GM21737 (cell line): ENCODE results near the gene RBM23.
"Not testable (repeated sequence)": the region's sequence is repeated elsewhere in the genome, so short reads cannot be mapped to it uniquely, and the experiment has no call there.

Source experiments
- ATAC-seq: cut with Tn5 transposase; IDR thresholded peaks from one replicate; pipeline ENCODE4 v1.9.1; 2021; ENCODE audit warnings: mild to moderate bottlenecking, moderate library complexity; ENCODE audit not compliant: unreplicated experiment

The RBM23 gene

DNA sequence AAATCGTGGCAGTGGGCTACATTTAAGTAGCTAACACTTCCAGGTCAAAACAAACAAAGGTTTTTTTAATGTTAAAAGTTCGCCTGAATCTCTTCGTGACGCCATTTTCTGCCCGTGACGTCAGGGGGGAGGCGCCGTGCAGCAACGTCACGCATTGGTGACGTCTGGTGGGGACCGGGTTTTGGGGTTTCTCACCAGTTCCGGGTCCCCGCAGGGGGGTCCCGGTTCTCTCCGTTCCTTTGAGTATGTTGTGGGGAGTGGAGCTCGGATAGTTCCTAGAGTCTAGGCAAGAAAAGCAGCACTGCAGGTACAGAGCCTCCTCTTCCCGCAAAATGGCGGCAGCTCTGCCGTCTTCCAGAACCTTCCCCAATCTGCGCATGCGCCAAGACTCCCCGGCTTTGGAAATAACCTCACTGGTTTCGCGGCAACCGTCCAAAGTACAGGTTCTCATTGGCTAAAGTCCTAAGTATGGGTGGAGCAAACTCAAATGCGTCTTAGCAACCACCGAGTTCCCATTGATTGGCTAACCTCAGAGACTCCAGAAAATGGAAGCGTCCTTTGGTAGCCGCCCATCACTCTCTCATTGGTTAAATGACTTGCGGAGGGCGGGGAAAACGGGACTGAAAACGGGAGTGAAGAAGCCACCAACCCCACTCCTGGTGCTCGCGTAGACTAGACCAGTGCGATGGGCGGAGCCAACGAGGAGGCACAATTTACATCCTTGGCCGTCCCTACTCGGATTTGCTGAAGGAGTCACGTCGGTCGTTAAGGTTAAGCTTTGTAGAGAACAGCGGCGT is at the start of gene RBM23:
TSS of gene RBM23 (minus strand) at position 346 of the 797 bp plus-strand sequence.
- peak; percentile 89 for ATAC-seq

DNA sequence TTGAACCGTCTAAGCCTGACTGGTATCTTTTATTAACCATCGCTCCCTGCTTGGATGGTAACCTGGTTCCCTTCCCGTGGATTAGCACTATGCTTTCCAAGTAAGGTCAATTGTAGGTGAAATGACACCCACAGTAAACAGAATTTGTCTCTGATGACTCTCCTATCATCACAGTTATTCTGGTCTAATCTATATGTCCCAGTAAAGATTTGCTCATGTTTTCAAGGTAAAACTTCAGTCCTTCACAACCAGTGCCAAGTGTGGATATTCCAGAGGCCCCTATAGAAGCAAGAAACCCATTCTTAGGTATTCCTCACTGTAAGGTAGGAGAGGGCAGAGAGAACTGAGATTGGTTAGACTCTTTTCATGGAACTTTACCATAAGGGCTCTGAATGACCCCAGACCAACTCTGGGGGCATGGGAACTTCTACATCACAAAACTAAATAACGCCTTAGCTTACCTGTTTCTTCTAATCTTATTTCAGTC is 47.9 kb upstream of the RBM23 start:
- ATAC-seq: no peak

DNA sequence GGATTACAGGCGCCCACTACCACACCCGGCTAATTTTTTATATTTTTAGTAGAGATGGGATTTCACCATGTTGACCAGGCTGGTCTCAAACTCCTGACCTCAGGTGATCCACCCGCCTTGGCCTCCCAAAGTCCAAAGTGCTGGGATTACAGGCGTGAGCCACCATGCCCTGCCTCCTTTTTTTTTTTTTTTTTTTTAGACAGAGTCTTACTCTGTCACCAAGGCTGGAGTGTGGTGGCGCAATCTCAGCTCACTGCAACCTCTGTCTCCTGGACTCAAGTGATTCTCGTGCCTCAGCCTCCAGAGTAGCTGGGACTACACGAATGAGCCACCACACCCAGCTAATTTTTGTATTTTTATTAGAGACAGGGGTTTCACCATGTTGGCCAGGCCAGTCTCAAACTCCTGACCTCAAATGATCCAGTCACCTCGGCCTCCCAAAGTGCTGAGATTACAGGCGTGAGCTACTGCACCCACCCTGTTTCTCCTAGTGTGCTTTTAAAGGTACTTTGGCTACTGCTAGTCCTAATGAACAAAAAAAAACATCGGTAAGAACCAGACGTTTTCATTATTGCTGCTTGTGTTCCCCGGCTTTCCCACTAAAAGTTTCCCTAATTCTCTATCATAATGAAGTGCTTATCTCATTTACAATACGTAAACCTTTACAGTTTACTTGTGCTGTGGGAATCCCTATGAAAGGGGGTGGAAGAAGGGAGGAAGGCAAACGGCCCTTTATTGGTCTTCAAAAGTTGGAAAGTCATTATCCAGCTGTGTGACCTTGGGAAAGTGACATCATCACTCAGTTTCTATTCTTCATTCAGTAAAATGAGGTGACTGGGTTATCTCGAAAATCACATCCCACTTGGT is 47.2 kb upstream of the RBM23 start:
- not testable (repeated sequence) for ATAC-seq

DNA sequence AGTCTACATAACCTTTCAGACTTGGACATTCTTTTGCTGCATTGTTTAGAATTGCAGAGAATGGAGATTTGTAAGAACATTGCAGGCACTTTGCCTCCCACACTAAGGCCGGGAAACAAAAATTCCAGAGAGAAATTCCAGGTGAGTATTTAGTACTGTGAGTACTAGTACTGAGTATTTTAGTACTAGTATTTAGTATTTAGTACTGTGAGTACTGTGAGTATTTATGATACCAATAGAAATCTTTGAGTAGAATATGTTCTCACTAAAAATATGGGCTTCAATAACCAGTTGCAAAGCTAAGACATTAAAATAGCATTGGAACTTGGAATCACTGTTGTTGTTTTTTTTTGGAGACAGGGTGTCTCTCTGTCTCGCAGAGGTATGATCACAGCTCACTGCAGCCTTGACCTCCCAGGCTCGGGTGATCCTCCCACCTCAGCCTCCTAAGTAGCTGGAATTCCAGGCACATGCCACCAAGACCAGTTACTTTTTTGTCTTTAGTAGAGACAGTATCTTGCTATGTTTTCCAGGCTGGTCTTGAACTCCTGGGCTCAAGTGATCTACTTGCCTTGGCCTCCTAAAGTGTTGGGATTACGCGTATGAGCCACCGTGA is 43.2 kb upstream of the RBM23 start:
- ATAC-seq: no peak

DNA sequence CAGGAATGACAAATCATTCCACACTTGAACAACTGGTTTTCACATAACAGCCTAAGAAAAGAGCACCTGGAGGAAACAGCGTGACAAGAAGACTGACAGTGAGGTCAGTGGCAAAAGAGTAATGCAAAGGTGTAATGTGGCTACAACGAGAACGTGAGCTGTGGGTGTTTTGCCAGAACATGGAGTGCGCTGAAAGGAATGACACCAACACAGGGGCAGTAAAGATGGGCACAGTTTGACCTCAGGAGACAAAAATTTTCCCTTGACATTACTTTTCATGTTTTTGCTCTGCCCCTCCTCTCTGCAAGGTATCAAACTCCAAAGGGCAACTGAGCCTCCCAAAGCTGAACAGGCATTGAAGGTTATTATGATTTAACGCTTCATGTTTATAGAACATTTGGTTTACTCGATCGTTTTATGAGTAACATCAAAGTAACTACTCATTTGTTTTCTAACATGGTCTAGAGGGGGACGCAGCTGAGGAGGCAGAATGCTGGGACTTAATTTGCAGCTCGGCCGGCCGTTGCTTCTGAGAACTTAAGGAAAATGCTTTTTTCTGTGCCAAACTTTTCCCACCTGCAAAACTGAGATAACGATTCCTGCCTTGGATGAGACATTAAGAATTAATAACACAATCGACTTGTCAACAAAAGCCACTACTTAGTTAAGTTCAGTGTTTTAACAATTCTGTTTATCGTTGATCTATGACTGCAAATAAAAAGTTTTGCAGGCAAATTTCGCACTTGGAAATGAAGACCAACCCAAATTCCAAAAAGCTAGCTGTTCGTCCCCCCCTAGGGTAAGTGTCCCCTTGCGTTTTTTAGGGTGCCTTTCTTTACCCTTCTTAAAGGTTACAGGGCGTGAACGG is 37.0 kb upstream of the RBM23 start:
- ATAC-seq: no peak

DNA sequence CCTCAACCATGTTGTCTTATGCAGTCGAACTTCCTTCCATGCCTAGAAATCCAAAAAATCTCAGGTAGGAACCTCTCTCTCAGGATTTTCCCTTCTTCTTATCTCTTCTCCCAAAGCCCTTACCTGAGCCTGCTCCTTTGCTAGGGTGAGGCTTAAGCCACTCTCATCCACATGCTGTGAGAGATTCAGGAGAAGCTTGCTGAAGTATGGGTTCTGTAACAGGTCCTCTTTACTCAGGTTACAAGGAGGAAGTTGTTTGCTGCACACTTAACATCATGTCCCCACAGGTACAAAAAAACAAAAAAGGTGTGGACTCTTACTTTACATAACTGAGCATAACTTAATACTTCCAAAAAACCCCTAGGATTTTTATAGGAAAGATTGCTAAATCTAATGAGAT is 33.5 kb upstream of the RBM23 start:
- no peak for ATAC-seq

DNA sequence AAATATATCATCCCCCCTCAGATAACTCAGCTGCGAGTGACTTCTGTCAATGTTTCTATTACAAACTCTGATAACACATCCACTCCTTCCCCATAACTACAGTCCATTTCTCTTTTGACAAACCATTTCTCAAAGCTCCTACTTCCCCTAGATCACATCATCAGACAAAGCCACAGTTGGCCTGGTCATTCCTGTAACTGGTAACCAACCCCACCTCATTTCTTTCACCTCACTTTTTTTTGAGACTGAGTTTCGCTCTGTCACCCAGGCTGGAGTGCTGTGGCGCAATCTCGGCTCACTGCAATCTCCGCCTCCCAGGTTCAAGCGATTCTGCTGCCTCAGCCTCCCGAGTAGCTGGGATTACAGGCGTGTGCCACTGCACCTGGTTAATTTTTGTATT is 32.8 kb upstream of the RBM23 start:
- ATAC-seq: not testable (repeated sequence)

DNA sequence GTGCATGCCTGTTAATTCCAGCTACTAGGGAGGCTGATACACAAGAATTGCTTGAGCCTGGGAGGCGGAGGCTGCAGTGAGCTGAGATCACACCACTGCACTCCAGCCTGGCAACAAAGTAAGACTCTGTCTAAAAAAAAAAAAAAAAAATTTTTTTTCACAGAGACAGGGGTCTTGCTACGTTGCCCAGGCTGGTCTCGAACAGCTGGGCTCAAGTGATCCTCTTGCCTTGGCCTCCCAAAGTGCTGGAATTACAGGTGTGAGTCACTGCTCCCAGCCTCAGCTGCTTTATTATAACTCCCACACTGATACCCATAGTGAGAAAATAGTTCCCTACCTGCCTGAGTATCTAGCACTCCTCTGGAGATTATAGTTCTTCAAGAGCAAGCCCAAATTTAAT is 26.7 kb upstream of the RBM23 start:
- ATAC-seq: no peak

DNA sequence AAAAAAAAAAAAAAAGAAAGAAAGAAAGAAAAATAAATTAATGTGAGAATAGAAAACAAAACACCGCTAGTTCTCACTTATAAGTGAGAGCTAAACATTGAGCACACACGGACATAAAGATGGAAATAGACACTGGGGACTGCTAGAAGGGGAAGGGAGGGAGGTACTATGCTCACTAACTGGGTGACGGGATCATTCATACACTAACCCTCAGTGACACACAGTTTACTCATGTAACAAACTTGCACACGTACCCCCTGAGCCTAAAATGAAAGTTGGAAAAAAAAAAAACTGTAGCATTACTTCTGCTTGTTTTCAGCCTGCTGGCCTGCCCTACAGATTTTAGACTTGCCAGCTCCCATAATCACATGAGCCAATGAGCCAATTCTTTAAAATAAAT is 20.7 kb upstream of the RBM23 start:
- no peak for ATAC-seq

DNA sequence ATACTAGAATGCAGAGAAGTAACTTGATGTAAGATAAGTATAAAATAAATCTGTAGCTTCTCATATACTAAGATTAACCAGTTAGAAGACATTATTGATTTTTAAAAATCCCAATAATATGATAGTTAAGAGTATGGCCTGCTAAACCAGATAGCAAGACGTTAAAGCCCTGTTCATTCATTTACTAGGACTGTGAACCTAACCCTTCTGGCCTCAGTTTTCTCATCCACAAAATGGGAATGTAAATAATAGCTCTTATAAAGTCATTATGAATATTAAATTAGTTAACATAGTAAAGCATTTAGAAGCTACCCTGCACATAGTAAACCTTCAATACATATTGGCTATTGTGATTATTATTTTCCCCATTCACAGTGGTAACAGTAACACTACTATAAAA is 16.2 kb upstream of the RBM23 start:
- no peak for ATAC-seq

DNA sequence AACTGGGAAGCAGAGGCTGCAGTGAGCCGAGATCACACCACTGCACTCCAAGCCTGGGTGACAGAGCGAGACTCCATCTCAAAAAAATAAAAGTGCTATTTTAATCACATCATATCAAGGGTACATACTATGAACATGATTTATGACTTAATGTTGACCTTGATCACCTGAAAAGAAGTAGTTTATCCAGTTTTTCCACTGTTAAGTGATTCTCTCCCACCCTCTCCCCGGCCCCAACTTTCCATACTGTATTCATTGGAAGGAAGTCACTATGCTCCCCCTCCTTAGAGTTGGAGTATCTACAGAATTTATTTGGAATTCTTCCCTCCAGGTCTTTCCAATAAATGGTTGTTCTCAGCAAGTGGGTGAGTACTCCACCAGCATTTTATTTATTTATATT is 13.2 kb upstream of the RBM23 start:
- ATAC-seq: no peak

DNA sequence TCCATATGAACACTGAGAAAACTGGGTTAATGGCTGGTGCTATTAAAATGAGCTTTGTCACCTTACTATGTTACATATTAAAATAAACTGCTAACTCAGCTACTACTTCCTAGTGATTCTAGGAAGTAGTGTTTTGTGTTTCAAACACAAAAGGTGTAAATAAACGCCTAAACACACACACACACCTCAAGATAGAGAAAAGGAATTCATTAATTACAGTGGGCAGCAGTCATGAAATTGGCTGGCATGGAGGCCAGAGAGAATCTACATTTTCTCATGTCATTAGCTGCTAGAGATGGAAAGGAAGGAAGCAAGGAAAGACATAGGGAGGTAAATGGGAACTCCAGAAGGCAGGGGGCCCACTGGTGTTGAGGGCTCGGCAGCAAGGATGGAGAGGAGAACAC is 11.0 kb upstream of the RBM23 start:
- no peak for ATAC-seq

DNA sequence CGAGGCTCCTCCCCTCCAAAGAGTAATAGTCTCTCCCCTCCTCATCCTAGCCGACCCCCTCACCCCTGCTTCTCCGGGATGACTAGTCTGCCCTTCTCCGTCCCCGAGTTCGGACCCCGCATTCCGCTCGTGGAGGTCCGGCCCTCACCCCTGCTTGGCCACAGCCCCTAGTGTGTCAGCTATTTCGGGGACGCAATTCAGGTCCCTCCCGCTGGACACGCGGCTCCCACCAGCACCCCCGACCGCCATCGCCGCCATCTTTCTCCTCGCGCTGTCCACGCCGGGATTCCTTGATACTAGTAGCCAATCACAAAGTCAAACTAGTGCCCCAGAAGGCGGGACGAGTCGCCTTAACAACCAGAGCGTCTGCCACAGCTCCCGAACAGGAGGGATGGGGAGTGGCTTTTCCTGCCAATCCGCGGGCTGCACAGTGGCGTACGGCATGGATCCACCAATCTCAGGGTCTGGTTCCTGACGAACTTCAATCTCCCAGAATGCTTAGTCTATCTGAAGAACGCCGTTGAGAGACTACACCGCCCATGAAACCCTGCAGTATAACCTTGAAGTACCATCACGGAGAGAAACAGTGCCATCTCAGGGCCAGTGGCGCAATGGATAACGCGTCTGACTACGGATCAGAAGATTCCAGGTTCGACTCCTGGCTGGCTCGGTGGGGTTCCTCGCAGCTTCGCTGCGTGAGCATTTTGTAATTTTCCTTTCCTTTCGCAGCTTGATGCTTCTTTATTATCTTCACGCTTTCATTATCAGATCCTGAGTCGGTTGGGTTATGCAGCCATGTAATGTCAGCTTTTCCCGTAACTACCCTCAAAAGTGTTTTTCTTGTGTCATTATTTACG is 10.4 kb upstream of the RBM23 start, which contains the start of gene PRMT5:
TSS of gene PRMT5 (minus strand) at position 273 of the 857 bp plus-strand sequence. CDS start at position 258, 15 bp downstream.
- ATAC-seq: peak; percentile 93

DNA sequence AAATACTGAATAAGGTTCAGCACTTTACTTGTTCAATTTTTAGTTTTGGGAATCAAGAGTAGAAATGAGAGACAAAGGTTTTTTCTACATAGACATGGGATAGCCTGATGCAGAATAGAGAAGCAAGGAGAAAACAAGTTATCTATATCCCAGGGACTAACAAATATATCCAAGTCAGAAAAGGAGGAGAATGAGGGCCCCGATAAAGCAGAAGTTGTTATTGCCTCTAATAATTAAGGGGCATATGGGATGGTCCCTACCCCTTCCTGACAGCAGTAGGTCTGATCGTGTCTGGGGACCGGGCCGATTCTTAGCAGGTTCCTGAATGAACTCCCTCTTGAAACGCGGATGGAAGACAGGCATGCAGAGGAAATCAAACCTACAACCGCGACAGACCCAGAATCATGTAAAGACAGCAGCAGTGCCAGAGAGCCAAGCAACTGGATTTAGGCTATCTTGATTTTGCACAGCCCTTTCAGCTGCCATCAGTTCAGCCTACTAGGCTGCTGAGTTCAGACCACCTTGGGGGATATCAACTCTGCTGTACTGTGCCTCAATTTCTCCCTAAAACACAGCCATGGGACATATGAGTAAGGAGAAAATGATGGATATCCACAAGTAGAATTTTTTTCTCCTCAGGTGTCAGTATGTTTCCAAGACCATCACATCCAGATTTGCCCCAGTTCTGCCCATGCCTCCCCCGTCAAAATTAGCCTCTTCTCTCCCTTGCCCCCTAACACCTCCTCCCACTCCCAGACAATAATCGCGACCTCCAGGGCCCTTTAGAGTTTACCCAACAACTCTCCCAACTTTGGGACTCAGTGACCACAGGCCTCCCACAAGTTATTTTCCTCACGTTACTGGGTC is 9.5 kb upstream of the RBM23 start:
- no peak for ATAC-seq

DNA sequence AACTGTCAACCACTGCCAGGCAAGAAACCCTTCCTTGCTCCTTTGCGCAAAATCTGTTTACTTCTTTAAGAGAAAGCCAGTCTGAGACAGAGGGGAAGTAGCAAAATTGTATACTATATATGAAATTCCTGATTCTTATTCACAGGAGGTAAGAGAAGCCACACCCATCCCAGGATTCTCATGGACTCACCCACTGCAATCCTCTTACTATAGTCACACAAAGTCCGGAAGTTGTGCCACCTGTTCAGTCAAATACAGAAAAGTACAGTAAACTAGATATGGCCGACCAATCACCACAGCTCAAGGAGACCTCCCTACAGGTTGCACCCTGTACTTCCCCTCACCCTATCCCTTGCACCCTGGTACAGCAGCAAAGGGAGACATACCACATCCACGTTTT is 7.4 kb upstream of the RBM23 start:
- ATAC-seq: no peak

DNA sequence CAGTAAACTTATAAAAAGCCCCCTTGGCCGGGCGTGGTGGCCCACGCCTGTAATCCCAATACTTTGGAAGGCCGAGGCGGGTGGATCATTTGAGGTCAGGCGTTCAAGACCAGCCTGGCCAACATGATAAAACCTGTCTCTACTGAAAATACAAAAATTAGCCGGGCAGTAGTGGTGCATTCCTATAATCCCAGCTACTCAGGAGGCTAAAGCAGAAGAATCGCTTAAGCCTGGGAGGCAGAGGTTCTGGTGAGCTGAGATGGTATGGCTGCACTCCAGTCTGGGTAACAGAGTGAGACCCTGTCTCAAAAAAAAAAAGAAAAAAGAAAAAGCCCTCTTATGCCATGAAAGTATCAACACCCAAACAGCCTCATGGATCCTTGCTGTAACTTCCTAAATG is 6.6 kb upstream of the RBM23 start:
- ATAC-seq: no peak

DNA sequence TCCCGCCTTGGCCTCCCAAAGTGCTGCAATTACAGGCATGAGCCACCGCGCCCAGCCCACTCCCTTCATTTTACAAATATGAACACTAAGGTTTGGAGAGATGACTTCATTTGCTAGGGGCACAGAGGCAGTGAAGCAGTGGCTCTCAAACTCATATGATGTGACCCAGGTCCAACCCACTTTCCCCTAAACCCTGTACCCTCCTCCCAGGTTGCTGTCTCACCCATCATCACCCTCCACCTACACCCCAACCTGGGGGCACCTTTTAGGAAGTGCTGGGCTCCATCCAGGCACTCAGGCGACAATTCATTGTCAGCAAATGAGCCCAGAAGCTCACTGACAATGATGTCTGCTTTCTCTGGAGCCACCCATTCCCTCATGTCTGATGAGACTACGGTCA is 4.8 kb upstream of the RBM23 start:
- ATAC-seq: no peak

DNA sequence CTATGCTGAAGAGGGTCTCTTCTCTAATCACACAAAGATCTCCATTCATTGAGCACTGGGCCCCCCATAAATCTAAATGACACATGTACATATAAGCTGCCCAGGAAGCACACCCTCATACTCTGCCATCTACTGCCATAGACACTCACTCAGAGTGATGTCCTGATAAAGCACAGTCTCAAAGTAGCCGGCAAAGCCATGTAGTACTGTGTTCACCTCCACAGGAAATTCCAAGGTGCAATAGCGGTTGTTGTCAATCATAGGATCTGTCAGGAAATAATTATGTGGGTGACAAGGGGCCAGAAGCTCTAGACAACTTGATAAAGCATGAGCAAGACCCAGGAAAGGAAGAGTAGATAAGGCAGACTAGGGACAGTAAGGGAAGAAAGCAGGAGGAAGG is 3.3 kb upstream of the RBM23 start:
- ATAC-seq: no peak

DNA sequence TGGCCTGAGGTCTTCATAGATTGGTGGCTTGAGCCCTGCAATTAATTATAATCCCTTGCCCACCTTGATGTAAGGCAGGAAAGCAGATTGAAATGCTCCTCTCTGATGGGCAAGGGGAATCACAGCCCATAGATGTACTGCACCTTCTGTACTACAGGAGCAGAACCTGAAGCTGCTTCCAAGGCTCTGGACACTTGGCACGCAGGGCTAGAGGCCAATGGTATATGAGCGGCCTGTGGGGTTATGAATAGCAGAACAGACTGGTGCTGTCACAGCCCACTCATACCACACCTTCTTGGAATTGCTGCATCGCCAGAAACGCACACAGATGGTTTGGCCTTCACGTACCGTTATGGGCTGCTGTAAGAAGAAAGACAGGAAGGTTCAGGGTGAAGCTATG is 1.7 kb upstream of the RBM23 start:
- ATAC-seq: no peak
